Adipose tissue (tissue), 3 donors: ENCODE measurements around the gene CENPX. TPM values are rescaled to one million over a fixed set of nuclear protein-coding genes. Genes with fewer than 3 reads are reported as not detected.
A peak's percentile ranks its signal among the peaks of the same experiment; 100 is the strongest.

Source experiments
- H3K27ac ChIP-seq: one replicate; pipeline ENCODE4 v1.5.1; 2013; ENCODE audit warnings: low read depth, low read length
- WGBS, 3 donors: extraction: QIAGEN DNeasy Blood & Tissue Kit; methylation state at CpG; one replicate each; pipeline ENCODE4 v1.1.7; 2013; 5-methylcytosine and 5-hydroxymethylcytosine counted together
- polyA plus RNA-seq, 3 donors: library from polyadenylated mRNA; stranded (reverse); fragments of 200-250 nt; gene quantifications; one replicate each; pipeline ENCODE4 v1.2.3, GENCODE V29; 2013
- donor health status: healthy with polysubstance abuse.
- donor health status: Bipolar disorder and iron deficiency.
- donor health status: healthy.

Gene CENPX
- polyA plus RNA-seq, 3 donors, result 60.7 to 80.9 (median 76.8) TPM

DNA sequence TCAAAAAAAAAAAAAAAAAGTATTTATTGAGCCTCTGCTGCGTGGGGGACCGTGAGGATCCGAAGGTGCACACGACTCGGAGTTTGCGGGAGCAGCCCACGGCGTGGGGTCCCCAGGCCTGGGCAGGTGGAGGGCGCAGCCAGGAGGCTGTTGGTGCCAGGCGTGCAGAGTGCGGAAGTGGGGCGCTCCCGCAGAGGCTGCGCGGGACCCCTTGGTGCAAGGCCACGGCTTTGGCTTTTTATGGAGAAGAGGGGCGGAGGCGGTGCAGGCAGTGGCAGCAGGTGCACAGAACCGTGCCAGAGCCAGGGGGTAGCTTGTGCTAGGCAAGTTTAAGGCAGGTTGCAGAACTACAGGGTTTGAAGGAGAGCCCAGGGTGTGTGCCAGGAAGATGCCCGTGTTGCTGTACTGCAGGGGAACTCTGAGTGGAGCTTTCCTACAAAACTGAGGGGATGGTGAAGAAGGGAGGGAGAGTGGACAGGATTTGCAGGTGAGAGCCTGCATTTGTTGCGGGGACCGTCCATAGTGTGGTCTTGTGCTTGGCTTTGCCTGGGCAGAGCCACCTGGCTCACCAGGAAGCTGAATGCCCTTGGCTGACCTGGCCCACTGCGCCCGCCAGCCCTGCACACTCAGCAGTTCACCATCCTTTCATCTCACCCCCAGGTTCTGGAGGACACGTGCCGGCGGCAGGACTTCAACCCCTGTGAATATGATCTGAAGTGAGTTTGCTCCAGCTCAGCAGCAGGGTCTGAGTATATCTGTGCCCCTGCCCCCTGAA is 44.0 kb downstream of the CENPX start:
- 84 to 92% (median 87%) methylated on average over 27 of the region's 27 CpGs for WGBS, 3 donors

DNA sequence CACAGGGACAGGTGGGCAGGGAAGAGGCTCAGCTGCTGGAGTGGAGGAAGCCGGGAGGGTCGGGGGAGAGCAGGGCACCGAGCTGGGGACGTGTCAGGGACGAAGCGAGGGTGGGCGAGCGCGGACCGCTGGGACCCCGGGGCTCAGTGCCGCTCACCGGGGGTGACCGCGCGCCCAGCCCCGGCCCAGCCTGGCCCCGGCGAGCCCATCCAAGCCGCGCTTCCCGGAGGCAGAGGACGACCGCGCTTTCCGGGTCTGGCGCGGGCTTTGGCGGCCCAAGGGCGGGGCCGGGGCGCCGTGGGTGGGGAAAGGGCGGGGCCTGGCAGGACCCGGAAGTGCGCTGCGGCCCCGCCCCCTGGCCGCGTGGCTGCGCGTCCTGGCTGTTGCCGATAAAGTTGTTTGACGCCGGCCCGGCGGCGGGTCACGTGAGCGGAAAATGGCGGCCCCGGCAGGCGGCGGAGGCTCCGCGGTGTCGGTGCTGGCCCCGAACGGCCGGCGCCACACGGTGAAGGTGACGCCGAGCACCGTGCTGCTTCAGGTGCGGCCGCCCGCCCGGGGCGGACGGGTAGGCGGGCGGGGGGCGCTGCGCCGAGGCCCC is 45.4 kb downstream of the CENPX start, which contains the start of gene ASPSCR1:
ASPSCR1 (plus strand) TSS at position 419 of the 598 bp plus-strand sequence; CDS start at position 437, 18 bp downstream.
- H3K27ac ChIP-seq, result peak within 1 kb of the TSS; percentile 88
- WGBS, 3 donors, result 0 to 1% (median 1%) methylated on average over 51 to 76 of the region's 76 CpGs

More for the DNA sequence above, 44.0 kb downstream of the CENPX start:
- no peak overlapping the region for H3K27ac ChIP-seq

DNA sequence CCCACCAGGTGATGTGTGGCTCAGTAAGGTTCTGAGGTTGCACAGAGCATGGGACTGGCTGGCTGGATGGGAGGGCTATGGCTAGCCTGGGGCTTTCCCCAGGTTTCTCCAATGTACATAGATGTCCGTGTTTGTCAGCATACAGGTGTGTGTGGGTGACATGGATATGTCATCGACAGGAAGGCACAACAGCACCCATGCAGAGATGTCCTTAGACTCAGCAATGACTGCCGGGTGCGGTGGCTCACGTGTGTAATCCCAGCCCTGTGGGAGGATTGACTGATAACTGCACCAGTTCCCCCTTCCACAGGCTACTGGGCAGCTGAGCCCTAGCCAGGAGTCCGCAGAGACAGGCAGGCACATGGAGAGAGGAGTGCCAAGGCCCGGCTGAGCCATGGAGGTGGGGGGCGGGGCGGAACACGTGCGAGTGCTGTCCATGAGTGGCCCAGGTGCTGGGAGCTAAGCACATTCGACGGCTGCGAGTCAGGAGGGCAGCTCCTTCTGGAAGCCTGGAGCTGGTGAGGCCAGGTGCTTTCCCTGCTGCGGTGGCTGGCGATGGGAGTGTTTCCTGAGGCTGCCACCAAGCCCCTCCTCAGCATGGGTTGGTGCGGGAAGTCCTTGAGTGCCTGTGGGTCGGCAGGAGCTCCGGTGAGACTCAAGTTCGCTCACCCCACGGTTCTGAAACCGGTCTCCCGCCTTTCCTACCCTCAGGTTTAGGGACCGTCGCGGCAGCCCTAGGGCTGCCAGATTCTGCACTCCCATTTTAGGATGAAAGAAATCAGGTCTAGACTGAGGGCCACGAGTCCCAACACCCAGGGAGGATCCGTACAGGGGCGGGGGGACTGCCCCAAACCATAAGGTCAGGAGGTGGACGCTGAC is 46.1 kb downstream of the CENPX start:
- peak overlapping the region; percentile 74 for H3K27ac ChIP-seq
- 17 to 30% (median 25%) methylated on average over 26 to 30 of the region's 30 CpGs for WGBS, 3 donors

DNA sequence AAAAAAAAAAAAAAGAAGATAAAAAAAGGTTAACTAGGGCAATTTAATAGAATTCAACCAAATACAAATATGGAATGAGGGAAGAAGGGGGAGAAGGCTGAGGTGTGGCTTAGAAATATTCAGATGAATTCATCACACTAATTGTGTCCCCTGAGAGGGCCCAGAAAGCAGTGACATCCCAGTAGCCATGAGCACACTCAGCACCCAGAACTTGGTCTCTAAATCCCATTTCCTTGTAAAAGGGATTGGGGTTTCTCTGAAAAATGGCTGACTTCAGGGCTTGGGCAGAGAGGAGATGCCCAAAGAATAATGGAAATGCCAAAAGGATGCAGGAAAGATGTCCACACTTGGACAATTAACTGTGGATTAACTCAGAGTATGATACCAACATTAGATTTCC is 49.2 kb downstream of the CENPX start:
- H3K27ac ChIP-seq, result no peak overlapping the region

DNA sequence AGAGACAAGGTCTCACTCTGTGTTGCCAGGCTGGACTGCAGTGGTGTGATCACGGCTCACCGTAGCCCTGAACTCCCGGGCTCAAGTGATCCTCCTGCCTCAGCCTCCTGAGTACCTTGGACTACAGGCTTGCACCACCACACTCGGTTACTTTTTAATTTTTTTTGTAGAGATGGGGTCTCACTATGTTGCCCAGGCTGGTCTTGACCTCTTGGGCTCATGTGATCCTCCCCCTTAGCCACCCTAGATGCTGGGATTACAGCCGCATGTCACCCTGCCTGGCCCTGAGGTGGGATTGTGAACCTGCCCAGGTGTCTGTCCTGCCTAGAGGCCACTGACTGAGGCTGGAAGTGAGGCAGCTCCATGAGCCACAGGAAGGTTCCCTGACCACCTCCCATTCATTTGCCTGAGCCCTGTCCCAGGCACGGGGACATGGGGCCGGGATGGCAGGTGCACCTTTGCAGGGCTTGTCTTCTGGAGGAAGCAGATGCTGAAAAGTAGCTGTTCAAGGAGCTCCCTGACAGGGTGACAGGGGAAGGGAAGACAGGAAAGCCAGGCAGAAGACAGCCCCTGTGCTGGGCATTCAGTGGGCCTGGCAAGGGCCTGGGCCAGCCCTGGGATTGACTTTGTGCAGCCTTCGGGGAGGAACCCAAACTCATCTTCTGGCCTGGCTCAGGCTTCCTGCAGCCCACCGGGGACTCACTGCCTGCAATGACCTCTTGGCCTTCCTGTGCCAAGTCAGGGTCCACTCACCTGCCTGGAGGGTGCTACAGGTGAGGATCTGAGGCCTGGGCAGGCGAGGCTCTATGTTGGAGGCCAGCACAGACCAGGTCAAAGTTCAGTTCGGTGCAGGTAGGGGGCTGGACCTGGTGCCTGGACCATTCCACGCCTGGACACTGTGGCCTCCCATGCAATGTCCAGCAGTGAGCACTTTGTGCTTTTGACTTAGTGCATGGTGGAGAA is 53.5 kb downstream of the CENPX start:
- no peak overlapping the region for H3K27ac ChIP-seq
- WGBS, 3 donors, result 83 to 89% (median 89%) methylated on average over 12 of the region's 12 CpGs

Other genes starting within 250 kb of the CENPX start
- 1 to 10 TPM in 1 of 3 donors, under 1 TPM in 1, not detected in 1; 0.12 to 1.4 TPM for gene GCGR, start 218.7 kb downstream of the CENPX start, polyA plus RNA-seq
- gene MCRIP1, start 189.6 kb downstream of the CENPX start, polyA plus RNA-seq, result 100 to 1,000 TPM in 2 of 3 donors, 10 to 100 TPM in 1; 92.8 to 190 (median 116) TPM
- gene PPP1R27, start 187.8 kb downstream of the CENPX start, polyA plus RNA-seq, result under 1 TPM in 2 of 3 donors, not detected in 1; 0.15 to 0.58 TPM
- gene P4HB, start 162.3 kb downstream of the CENPX start, polyA plus RNA-seq, result 1,000 to 10,000 TPM in 1 of 3 donors, 100 to 1,000 TPM in 2; 377 to 2,064 (median 453) TPM
- gene ARHGDIA, start 151.5 kb downstream of the CENPX start, polyA plus RNA-seq, result 100 to 1,000 TPM; 133 to 351 (median 249) TPM
- gene ALYREF, start 131.3 kb downstream of the CENPX start, polyA plus RNA-seq, result 10 to 100 TPM; 20.0 to 46.4 (median 37.9) TPM
- gene ANAPC11, start 131.2 kb downstream of the CENPX start, polyA plus RNA-seq, result 100 to 1,000 TPM; 160 to 319 (median 193) TPM
- gene NPB, start 120.6 kb downstream of the CENPX start, polyA plus RNA-seq, result under 1 TPM in 2 of 3 donors, not detected in 1; 0.23 to 0.77 TPM
- gene PCYT2, start 111.5 kb downstream of the CENPX start, polyA plus RNA-seq, result 10 to 100 TPM; 30.4 to 76.4 (median 54.3) TPM
- gene SIRT7, start 104.7 kb downstream of the CENPX start, polyA plus RNA-seq, result 10 to 100 TPM; 12.6 to 19.6 (median 19.0) TPM
- 10 to 100 TPM in 2 of 3 donors, 1 to 10 TPM in 1; 5.2 to 13.9 (median 13.8) TPM for gene MAFG, start 95.1 kb downstream of the CENPX start, polyA plus RNA-seq
- 10 to 100 TPM in 2 of 3 donors, 1 to 10 TPM in 1; 9.2 to 63.5 (median 34.9) TPM for gene PYCR1, start 85.6 kb downstream of the CENPX start, polyA plus RNA-seq
- not detected for gene MYADML2, start 75.6 kb downstream of the CENPX start, polyA plus RNA-seq
- gene NOTUM, start 61.7 kb downstream of the CENPX start, polyA plus RNA-seq, result under 1 TPM; 0.03 to 0.67 (median 0.31) TPM
- gene ASPSCR1, start 45.2 kb downstream of the CENPX start, polyA plus RNA-seq, result 10 to 100 TPM; 17.7 to 35.4 (median 31.0) TPM
- gene LRRC45, start 427 bp upstream of the CENPX start, polyA plus RNA-seq, result 10 to 100 TPM in 1 of 3 donors, 1 to 10 TPM in 2; 7.3 to 10.2 (median 8.1) TPM
- 10 to 100 TPM; 10.4 to 32.2 (median 17.0) TPM for gene RAC3, start 8.8 kb upstream of the CENPX start, polyA plus RNA-seq
- 100 to 1,000 TPM; 136 to 361 (median 220) TPM for gene DCXR, start 14.8 kb upstream of the CENPX start, polyA plus RNA-seq
- 10 to 100 TPM; 39.4 to 51.2 (median 41.1) TPM for gene RFNG, start 28.9 kb upstream of the CENPX start, polyA plus RNA-seq
- gene GPS1, start 29.0 kb upstream of the CENPX start, polyA plus RNA-seq, result 10 to 100 TPM; 58.9 to 89.2 (median 77.5) TPM
- 100 to 1,000 TPM in 1 of 3 donors, 10 to 100 TPM in 2; 71.2 to 118 (median 80.9) TPM for gene DUS1L, start 42.9 kb upstream of the CENPX start, polyA plus RNA-seq
- 1,000 to 10,000 TPM in 1 of 3 donors, 100 to 1,000 TPM in 2; 464 to 3,885 (median 885) TPM for gene FASN, start 75.4 kb upstream of the CENPX start, polyA plus RNA-seq
- gene CCDC57, start 190.0 kb upstream of the CENPX start, polyA plus RNA-seq, result 10 to 100 TPM; 22.7 to 23.7 (median 22.9) TPM
- 10 to 100 TPM in 2 of 3 donors, 1 to 10 TPM in 1; 6.5 to 36.7 (median 16.5) TPM for gene SLC16A3, start 206.2 kb upstream of the CENPX start, polyA plus RNA-seq